Loucy (cell line): ENCODE results near the gene KRTAP10-8.

Experiments used
- H2AFZ ChIP-seq: fragments of 200-600 bp; sonication (generic); 2 replicates; pipeline ENCODE4 v1.6.0; 2016; ENCODE audit warnings: antibody characterized with exemption, mild to moderate bottlenecking, low read length, moderate library complexity
- H3F3A ChIP-seq: fragments of 200-600 bp; 2 replicates; pipeline ENCODE4 v1.6.0; 2016; ENCODE audit warnings: antibody characterized with exemption, low read depth, mild to moderate bottlenecking
- H3K27me3 ChIP-seq: fragments of 200-600 bp; sonication (generic); 2 replicates; pipeline ENCODE4 v1.6.1; 2014; ENCODE audit warnings: low read length, mild to moderate bottlenecking; ENCODE audit not compliant: insufficient read depth, poor library complexity, severe bottlenecking
- H3K36me3 ChIP-seq: fragments of 200-600 bp; sonication (generic); 2 replicates; pipeline ENCODE4 v1.6.1; 2016; ENCODE audit warnings: low read length; ENCODE audit not compliant: insufficient read depth
- H3K4me1 ChIP-seq: fragments of 200-600 bp; sonication (generic); 2 replicates; pipeline ENCODE4 v1.5.1; 2014; ENCODE audit warnings: low read length, mild to moderate bottlenecking; ENCODE audit not compliant: insufficient read depth, poor library complexity, severe bottlenecking
- H3K4me2 ChIP-seq: fragments of 200-600 bp; sonication (generic); 2 replicates; pipeline ENCODE4 v1.6.0; 2014; ENCODE audit warnings: antibody characterized with exemption, low read length, low read depth, mild to moderate bottlenecking; ENCODE audit not compliant: poor library complexity, severe bottlenecking
- H3K4me3 ChIP-seq: fragments of 200-600 bp; sonication (generic); 2 replicates; pipeline ENCODE4 v1.5.1; 2014; ENCODE audit warnings: low read length, mild to moderate bottlenecking, mixed read lengths; ENCODE audit not compliant: poor library complexity, severe bottlenecking
- H3K79me2 ChIP-seq: fragments of 200-600 bp; sonication (generic); 2 replicates; pipeline ENCODE4 v1.6.1; 2014; ENCODE audit warnings: low read length; ENCODE audit not compliant: insufficient read depth
- H3K9ac ChIP-seq: fragments of 200-600 bp; sonication (generic); 2 replicates; pipeline ENCODE4 v1.6.0; 2014; ENCODE audit warnings: mild to moderate bottlenecking, low read depth, low read length, moderate library complexity; ENCODE audit not compliant: poor library complexity, severe bottlenecking
- H3K9me2 ChIP-seq: fragments of 200-600 bp; sonication (generic); replicated peaks from 2 replicates; pipeline ENCODE4 v1.6.1; 2016; ENCODE audit warnings: low read depth, low read length, mixed read lengths
- H3K9me3 ChIP-seq: fragments of 200-600 bp; sonication (generic); 2 replicates; pipeline ENCODE4 v1.6.1; 2014; ENCODE audit warnings: mild to moderate bottlenecking, antibody characterized with exemption, low read length, low read depth; ENCODE audit not compliant: insufficient read depth
- H4K20me1 ChIP-seq: fragments of 200-600 bp; sonication (generic); 2 replicates; pipeline ENCODE4 v1.6.0; 2014; ENCODE audit warnings: antibody characterized with exemption, low read length, mild to moderate bottlenecking; ENCODE audit not compliant: insufficient read depth, poor library complexity, severe bottlenecking
- EZH2phosphoT487 ChIP-seq: fragments of 200-600 bp; IDR thresholded peaks from 2 replicates; pipeline ENCODE4 v1.6.1; 2018; ENCODE audit warnings: antibody characterized with exemption, mild to moderate bottlenecking, moderate library complexity, borderline replicate concordance
- TF ChIP-seq, protein P1 (sequence below): fragments of 200-600 bp; sonication (generic); conservative IDR thresholded peaks from 2 replicates; pipeline ENCODE4 v1.5.1; 2014; ENCODE audit warnings: mild to moderate bottlenecking, antibody characterized with exemption, low read length

KRTAP10-8 gene

DNA sequence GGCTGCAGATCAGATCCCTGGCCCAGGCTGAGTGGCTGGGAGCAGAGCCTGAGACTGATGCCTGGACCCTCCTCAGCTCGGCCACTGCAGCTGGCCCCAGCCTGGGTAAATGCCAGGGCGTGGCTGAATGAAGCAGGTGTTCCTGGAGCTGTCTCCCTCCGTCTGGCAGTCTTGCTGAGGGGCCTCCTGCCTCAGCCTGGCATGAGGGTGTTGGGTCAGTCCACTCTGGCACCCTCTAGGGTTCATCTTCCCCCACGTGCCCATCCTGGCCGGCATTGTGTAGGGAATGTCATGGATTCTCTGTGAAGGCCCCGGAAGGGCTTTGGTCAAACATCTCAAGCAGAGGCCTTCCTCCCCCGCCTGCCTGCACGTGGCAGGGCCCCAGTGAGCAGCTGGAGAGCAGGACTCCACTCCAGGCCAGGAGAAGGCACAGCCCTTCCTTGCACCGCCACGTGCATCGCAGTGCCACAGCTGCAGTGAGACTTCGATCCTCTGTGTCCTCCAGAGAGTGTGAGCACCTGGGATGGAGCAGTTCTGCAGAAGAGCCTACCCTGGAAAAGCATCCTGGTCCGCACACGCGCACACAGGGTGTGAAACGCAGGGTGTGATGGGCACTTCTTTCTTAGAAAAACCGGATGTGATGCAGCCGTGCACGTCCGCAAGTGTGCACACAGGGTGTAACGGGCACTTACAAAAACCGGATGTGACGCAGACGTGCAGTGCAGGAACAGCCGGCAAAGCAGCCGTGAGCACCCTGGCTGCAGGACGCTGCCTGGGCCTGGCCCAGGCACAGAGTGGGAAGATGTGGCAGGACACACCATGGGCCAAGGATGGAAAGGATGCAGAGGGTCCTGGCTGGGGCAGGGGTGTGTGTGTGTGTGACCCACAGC is 43.0 kb upstream of the KRTAP10-8 start:
- no peaks in the 10 kb centered on the region for H3K4me1 ChIP-seq
- H4K20me1 ChIP-seq = no peaks in the 10 kb centered on the region
- no peaks in the 10 kb centered on the region for H3F3A ChIP-seq
- no peaks in the 10 kb centered on the region for H3K36me3 ChIP-seq
- no peaks in the 10 kb centered on the region for H3K79me2 ChIP-seq
- no peak overlapping the region for H3K4me2 ChIP-seq
- no peak overlapping the region for H3K4me3 ChIP-seq
- no peaks in the 10 kb centered on the region for H3K27me3 ChIP-seq
- no peaks in the 10 kb centered on the region for H3K9me3 ChIP-seq
- H3K9ac ChIP-seq = no peak overlapping the region
- TF ChIP-seq, protein P1, sequence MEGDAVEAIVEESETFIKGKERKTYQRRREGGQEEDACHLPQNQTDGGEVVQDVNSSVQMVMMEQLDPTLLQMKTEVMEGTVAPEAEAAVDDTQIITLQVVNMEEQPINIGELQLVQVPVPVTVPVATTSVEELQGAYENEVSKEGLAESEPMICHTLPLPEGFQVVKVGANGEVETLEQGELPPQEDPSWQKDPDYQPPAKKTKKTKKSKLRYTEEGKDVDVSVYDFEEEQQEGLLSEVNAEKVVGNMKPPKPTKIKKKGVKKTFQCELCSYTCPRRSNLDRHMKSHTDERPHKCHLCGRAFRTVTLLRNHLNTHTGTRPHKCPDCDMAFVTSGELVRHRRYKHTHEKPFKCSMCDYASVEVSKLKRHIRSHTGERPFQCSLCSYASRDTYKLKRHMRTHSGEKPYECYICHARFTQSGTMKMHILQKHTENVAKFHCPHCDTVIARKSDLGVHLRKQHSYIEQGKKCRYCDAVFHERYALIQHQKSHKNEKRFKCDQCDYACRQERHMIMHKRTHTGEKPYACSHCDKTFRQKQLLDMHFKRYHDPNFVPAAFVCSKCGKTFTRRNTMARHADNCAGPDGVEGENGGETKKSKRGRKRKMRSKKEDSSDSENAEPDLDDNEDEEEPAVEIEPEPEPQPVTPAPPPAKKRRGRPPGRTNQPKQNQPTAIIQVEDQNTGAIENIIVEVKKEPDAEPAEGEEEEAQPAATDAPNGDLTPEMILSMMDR = no peak
- no peak for TF ChIP-seq EZH2phosphoT487
- H2AFZ ChIP-seq = no peak overlapping the region
- H3K9me2 ChIP-seq = no peaks in the 10 kb centered on the region

DNA sequence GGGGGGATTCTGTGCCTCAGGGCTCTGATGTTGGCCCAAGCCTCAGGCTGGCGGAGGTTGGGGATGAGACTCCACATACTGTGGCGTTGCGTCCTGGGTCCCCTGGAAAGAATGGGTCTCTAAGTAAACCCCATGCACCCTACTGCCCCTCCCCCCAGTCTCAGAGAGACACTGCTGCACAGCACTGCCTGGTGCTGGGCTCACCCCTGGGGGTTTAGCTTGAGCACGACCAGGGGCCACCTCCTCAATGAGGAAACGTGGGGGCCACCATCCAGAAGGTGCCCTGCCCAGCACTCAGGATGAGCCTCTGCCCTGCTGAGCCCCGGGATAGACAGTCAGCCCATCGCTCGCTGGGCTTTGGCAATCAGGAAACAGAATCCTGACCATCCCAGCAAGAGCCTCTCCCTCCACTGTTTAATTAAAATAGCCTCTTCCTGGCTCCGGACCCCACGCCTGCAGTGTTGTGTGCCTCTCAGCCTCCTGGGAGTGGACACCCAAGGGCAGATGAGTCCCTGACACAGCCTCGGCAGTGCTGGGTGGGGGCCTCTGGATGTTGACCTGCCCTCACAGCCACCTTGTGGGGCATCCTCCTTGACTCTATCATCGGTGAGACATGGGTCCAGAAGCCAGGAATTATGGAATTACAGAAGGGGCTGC is 41.9 kb upstream of the KRTAP10-8 start:
- Histone ChIP-seq H3K27me3 (no peaks in the 10 kb centered on the region), H3K4me1 (no peaks in the 10 kb centered on the region), H3K4me3 (no peak overlapping the region), H4K20me1 (no peaks in the 10 kb centered on the region), H3K4me2 (no peak overlapping the region), H3K9me3 (no peaks in the 10 kb centered on the region), H3K79me2 (no peaks in the 10 kb centered on the region), H3K9ac (no peak overlapping the region), H3F3A (no peaks in the 10 kb centered on the region), H3K36me3 (no peaks in the 10 kb centered on the region), H3K9me2 (no peaks in the 10 kb centered on the region), H2AFZ (no peak overlapping the region)
- TF ChIP-seq, protein P1 = no peak
- no peak for TF ChIP-seq EZH2phosphoT487

DNA sequence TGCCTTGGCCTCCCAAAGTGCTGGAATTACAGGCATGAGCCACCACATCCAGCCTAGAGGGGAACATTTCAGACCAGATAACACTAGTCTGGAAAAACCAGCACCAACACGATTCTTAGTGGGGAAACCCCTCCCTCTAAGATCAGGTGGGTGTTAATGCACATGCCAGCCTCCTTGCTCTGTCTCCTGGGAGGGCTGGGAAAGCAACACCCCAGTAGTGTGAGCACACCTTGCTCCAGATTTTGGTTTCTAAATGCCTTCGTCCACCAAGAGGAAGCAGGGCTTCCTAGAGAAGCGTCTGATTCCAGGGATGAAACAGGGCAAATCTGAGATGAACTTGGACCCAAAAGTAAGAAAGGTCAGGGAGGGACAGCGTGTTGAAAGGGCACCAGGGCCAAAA is 40.6 kb upstream of the KRTAP10-8 start:
- no peaks in the 10 kb centered on the region for H3F3A ChIP-seq
- H3K9ac ChIP-seq = no peak overlapping the region
- H4K20me1 ChIP-seq = no peaks in the 10 kb centered on the region
- TF ChIP-seq EZH2phosphoT487 = no peak
- TF ChIP-seq, protein P1 = no peak
- H3K4me3 ChIP-seq = no peak overlapping the region
- no peaks in the 10 kb centered on the region for H3K36me3 ChIP-seq
- no peaks in the 10 kb centered on the region for H3K79me2 ChIP-seq
- no peaks in the 10 kb centered on the region for H3K9me2 ChIP-seq
- no peaks in the 10 kb centered on the region for H3K9me3 ChIP-seq
- H3K4me2 ChIP-seq = no peak overlapping the region
- no peaks in the 10 kb centered on the region for H3K4me1 ChIP-seq
- H2AFZ ChIP-seq = no peak overlapping the region
- H3K27me3 ChIP-seq = no peaks in the 10 kb centered on the region
